ENCODE measurements around the gene ATP13A2.

Gene ATP13A2

DNA sequence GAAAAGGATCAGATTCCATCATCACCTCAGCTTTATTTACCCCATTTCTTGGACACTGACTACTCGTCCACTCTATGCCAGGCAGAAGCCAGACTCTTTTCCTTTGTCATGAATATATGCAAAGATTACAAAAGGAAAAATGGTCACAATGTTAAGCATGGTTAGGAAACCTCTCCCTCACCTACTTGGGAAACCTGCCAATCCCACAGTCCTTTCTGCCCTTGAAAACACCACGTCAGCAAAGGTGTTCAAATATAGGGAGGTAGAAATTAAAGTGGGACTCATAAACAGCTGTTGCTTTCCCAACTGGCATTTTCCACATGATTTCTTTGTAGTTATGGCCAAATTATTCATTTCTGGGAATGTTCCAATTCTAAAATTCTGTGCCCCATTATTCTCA lies 16.2 kb upstream of the ATP13A2 start:
- DNase-seq = no peak

DNA sequence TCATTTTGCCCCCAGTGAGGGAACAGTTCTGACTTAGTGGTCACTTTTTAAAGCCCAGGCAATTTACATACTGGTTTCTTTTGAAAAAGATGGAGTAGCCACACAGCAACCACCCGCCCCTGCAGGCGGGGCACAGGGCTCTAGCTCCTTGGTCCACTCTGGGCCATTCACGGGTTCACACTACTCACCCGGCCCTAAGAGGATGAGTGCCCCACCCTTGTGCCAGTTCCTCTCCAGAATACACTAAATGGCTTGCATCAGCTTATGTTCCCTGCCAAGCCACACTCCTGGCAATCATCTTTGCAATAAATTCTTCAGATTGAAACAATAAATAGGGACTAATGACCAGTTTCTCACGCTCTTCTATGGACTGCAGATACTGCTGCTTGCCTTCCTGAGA lies 15.7 kb upstream of the ATP13A2 start:
- DNase-seq = no peak

DNA sequence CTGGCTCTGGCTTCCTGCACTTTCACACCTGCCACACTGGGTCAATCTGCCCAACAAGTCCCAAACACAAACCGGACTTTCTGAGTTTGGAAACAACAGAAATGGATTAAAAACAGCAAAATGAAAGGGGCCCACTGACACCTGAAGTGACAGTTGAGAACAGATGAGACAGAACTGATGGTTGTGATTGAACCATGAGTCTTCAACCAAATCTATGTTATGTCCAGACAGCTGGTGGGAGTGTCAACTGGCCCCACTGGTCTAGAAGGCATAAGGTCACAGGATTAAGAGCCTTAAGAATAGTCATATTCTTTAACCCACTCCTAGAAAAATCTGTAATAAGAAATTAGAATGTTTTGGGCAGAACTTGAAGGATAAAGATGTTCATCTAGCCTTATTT lies 13.0 kb upstream of the ATP13A2 start:
- no peak for DNase-seq

DNA sequence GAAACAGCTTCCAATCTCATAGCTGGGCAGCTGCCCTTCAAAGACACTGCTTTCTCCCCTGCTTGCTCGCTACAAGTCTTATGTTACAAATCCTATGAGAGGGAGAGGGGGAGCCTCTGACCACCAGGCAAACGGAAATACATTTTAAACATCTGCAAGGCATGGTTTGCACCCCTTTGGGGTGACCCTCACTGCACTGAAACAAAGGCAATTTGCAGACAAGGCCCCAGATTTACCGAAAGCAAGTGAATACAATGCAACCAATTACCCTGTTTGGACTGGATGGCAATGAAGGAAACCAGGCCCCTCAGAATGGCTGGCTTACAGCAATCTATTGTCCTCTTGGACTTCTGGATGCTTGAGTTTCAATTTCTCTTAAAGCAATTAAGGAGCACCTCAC lies 11.8 kb upstream of the ATP13A2 start:
- DNase-seq = no peak

DNA sequence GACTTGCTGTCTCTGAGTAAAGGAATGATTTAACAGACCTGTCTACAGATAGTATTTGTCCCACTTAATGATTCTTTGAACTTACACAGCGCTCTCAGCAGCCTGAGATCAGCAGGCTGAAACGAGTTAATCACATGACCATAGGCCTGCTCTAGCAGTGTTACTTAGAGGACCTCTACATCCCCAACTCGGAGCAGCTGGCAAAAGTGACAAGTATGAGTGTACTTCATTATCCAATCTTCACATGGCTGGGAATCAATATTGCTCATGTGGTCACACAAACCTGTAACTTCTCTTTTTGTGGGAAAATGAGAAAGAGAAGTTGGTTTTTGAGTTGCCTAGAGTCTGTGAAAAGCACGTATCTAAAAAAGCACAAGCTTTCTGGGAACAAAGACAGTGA lies 11.4 kb upstream of the ATP13A2 start:
- DNase-seq = no peak

DNA sequence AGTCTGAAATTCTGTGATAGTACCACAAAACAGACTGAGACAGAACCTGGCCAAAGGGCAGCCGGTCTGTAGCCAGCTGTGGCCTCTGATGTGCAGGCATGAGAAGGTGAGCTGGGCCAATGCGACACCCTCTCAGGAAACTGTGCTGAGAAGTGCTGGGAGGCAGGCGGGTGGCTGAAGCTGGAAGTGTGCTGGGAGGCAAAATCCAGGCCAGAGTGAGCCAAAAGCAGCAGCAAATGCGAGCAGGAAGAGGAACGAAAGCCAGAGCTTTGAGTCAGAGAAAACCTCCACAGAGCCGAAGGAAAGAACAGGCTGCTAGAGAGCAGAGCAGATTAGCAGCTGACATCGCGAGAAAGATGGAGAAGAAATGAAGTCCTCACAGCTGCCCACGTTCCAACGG lies 10.2 kb upstream of the ATP13A2 start:
- no peak for DNase-seq

DNA sequence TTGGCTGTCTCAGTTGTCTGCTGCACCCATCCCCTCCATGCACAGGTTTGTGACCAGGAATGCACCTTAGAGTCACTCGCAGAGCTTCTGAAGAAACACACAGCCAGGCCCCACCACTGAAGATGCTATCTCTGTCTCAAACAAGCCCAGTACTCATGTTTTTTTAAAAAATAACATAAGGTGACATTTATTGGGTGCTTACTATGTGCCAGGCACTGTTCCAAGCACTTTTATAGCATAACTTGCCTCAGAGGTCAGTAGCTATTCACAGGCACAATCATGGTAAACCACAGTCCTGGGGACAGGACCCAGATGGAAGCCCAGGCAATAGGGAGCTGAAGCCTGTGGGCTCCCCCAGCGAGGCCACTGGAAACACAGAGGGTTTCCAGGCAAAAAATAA lies 8.8 kb upstream of the ATP13A2 start:
- DNase-seq = no peak

DNA sequence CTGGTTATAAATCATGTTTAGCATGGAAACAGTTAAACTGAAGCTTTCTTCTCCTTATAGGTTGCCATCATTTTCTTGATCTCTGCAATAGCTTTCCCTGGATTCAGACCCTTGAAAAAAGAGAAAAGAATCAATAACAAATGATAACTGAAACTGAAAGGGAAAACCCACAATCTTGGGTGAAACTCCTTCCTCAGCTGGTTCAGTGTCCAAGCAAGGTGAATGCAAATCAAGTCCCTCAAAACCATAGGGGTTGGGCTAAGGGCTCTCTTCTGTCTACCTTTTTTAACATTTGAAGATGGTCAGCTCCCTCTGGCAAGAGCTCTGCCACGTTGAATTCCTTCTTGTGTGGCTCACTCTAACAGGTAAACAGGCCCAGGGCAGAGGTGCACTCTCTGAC lies 7.1 kb upstream of the ATP13A2 start:
- no peak for DNase-seq

DNA sequence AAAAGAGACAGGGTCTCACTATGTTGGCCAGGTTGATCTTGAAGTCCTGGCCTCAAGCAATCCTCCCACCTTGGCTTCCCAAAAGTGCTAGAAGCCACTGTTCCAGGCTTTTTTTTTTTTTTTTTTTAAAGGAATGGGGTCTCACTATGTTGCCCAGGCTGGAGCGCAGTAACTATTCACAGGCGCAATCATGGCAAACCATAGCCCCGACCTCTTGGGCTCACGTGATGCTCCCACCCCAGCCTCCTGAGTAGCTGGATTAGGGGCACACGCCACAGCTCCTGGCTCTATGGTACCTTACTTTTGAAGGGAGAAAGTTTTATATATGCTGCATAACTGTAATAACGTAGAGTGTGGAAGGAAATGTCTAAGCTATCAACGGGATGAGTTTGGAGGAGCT lies 5.7 kb upstream of the ATP13A2 start:
- no peak for DNase-seq

DNA sequence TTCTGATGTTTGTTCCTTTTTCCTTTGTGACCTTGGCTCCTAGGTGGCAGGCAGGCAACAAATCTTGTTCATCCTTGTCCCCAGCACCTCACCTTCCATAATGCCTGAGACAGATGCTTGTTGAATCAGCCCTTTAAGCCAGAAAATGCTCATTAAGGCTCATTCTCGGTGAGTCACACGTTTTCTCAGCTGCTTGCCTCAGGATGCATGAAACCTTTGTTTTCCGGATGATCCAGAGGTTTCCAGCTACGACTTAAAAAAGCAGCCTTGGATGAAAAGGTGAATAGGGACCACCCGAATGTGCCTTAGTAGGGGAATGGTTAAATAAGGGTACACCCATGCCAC lies 4.6 kb upstream of the ATP13A2 start:
- no peak for DNase-seq

DNA sequence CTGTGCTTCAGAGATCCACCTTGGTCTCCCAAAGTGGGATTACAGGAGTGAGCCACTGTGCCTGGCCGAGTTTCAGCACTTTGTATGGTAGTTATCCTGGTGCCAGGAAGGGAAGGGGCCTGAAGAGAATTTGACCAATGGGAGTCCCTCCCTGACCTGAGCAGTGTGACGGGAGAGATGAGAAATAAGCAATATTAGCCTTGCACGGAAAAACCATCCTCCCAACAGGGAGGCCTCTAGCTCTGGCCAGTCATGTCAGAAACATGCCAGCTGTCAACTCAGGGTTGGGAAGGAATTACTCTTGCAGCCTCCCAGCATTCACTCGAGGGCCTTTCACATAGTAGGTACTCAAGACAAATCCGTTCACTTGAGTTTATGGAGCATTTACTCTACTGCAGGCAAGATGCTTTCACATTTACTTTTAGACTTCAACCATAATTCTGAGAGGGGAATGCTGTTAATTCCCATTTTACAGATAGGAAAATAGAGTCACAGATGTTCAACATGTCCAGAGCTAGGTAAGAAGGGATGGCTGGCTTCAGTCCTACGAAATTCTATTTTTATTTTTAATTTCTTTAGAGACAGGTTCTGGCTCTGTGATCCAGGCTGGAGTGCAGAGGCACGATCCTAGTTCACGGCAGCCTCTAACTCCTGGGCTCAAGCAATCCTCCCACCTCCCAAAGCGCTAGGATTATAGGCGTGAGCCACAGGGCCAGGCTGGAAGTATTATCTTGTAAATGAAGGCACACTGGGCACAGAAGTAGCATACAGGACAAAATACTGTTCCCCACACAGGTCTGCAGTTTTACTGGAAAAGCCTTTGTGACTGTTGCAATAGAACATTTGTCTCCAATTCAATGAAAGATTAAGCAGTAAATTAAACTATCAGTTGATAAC lies 3.2 kb upstream of the ATP13A2 start:
- no peak for DNase-seq

DNA sequence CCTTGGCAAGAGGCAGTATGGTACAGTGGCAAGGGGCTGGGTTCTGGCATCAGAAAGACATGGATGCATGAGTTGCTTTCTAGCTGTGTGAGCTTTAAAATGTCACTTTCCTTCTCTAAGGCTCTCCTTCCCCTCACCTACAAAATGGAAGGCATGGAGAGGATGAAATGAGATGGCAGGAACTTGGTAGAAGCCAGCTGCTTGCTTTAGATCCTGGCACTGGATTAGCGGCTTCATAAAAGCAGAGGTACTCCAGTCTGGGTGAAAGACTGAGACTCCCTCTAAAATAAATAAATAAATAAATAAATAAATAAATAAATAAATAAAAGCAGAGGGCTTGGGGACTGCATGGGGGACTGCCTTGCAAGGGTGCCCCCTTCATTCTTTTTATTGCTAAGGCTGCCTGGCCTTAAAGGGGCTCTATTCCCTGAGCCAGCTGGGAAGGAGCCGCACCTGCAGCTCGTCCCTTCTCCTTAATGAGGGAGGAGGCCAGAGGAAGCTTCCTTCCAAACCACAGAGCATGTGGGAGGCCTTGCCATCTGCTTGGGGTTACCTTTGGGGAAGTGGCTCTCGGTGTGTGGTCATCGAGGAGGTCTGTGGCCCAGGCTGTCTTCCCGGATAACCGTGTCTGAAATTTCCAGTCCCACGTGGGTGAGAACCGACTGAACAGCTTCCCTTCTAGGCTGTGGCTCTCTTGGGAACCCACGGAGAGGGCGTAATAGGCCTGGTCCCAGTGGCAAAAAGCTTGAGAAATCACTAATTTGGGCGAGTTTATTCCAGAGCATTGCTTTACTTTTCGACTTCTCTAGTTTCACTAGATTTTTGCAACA lies 2.0 kb upstream of the ATP13A2 start:
- no peak for DNase-seq

DNA sequence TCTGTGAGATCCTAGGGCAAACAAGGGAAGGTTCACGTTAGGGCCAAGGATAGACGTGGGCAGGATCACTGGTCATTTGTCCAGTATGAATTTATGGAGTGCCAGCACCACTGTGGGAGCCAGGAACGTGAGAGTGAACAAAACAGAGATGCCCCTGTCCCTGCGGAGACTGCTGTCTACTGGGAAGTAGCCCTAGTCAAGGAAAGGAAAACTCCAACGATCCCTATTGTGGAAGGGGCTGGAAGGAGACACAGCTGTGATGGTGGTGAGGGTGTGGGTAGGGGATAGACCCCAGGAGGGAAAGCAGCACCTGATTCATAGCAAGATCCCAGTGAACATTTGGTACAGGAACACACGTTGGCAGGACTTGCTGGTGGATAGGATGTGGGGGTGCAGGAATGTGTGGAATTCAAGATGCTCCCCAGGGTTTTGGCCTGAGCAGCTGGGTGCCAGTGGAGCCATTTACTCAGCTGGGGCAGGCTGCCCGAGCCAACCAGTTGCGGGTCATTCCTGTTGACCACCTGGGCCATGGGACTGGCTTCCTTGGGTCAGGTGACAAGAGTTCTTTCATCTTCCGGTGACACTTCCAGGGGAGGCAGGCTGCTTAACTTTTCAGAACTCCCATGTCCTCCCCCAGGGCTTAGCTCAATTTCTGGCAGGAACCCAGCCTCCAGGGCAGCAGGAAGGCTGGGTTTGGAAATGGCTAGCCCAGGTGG lies 1.2 kb upstream of the ATP13A2 start:
- no peak for DNase-seq

DNA sequence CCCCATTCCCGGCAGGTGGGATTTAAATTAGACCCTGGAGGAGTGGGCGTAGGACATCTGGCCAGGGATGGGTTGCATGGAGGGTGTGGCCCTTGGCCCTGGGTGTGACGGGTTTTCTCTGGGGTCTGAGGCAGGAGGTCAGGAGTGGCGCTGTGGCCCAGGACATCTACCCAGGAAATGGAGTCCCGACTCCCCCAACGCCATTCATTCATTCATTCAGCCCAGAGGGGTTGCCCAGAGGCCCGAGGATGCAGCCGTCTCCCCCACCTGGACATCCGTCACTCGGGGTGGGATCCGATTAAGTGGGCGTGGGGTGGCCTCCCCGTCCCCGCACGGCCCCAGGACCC lies 663 bp downstream of the ATP13A2 start:
- no peak for DNase-seq

DNA sequence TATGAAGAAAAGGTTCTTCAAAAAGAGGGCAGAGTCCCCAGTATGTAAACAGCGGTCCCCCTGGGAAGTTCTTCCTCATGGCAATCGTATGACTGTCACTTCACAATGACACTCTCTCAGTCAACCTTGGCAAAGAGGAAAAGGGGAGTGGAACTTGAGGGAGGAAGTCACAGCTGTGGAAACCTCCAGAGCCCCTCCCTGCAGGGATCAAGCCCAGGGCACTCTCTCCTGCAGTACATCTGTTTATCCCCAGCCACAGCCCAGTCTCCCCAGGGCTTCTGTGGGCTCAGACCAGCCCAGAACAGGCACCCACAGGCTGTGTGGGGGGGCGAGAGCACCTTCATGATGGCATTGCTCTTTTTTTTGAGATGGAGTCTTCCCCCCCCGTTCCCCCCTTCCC lies 2.0 kb downstream of the ATP13A2 start:
- DNase-seq = no peak

DNA sequence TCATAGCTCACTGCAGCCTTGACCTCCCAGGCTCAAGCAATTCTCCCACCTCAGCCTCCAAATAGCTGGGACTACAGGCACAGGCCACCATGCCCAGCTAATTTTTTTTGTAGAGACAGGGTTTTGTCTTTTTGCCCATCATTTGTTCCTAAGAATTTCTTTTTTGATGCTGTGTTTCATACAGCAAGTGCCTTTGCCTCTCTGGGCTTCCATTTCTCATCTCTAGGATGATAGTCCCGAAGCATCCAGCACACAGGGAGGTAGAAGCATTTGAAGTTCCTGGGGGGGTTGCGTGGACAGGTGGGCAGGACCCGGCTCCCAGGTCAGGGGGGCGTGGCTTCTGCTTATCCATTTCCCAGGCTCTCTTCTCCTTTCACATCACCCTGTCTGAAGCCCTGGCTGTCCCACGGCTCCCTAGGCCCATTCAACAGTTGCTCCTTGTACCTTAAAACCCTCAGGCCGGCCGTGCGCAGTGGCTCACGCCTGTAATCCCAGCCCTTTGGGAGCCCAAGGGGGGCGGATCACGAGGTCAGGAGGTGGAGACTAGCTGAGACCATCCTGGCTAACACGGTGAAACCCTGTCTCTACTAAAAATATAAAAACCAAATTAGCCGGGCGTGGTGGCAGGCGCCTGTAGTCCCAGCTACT lies 3.4 kb downstream of the ATP13A2 start:
- DNase-seq = no peak

DNA sequence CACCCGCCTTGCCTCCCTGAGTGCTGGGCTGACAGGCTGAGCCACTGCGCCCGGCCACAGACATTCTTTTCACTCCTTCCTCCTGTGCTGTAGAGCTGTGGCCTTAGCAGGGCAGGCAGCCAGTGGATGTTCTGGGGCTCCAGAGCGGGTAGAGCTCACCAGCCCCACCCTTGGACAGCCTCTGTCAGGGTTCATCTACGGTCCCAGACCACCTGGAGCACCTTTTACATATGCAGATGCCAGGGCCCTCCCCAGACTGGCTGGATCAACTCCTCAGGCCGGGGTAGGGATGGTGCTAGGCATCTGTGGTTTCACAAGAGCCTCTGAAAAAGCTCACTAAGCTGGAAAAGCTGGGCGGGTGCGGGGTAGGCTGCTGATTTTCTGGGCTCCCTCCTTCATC lies 4.6 kb downstream of the ATP13A2 start:
- no peak for DNase-seq

DNA sequence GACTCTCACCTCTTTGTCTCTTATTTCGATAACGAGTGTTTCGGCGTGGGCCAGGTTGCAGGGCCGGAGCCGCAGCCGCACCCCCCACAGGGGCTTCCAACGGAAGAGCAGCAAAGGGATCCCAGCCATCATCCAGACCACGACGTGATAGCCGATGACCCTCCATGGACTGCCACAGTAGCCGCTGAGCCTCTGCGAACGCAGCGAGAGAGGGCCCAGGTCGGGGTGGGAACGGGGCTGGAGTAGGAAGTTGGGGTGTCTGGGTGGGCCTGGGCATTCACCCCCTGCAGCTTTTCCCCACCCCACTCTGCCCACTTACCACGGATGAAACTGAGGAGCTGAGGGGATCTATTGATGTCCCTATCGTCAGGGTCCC lies 6.4 kb downstream of the ATP13A2 start:
- DNase-seq = no peak

DNA sequence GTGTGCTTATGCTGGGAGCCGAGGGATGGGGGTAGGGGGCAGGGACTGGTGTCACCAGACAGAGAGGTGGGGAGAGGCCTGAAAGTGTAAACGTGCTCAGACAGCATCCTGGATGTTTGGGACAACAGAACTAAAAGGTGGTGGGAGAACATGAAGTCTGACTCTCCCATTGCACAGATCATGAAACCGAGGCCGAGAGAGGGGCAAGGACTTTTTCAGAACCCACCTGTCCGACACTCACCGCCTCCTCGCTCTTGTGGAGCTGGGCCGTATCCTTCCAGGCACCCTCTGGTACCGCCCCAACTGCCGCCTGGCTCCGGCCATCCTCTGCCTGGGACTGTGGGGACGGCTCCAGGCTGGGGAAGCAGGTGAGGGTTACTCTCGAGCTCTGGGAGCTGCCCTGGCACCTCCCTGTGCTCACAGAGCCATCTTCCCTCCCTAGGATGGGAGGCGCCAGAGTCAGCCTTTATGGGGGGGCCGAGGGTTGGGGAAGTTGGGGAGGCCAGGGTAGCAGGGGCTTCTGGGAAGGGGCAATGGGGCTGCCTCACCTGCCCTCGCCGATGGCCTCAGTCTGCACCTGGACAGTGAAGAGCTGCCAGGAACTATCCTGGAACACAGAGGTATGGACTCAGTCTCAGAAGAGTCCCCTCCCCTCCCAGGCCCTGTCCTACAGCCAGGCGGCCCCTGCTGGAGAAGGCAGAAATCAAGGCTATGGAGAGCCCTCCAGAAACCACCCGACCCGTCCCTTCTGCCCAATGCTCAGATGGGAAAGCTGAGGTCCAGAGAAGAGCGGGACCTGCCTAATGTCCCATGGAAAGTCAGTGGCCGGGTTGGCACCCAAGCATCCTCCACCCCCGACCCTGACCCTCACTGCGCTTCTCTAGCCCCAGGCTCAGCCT lies 7.0 kb downstream of the ATP13A2 start:
- no peak for DNase-seq

DNA sequence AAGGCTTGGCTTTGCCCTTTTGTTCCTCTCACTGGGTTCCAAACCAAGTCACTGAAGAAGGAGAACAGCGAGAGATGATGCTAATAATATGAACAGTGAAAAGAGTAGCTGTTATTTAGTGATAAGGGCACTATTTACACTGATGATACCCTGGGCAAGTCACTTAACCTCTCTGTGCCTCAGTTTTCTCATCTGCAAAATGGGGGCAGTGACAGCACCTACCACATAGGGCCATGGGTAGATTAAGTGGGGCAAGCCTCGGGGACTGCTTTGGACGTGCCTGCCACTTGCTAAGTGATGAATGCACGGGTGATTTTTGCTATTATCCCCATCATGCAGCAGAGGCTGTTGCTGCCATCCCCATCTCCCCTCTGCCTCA lies 9.2 kb downstream of the ATP13A2 start:
- DNase-seq = no peak

DNA sequence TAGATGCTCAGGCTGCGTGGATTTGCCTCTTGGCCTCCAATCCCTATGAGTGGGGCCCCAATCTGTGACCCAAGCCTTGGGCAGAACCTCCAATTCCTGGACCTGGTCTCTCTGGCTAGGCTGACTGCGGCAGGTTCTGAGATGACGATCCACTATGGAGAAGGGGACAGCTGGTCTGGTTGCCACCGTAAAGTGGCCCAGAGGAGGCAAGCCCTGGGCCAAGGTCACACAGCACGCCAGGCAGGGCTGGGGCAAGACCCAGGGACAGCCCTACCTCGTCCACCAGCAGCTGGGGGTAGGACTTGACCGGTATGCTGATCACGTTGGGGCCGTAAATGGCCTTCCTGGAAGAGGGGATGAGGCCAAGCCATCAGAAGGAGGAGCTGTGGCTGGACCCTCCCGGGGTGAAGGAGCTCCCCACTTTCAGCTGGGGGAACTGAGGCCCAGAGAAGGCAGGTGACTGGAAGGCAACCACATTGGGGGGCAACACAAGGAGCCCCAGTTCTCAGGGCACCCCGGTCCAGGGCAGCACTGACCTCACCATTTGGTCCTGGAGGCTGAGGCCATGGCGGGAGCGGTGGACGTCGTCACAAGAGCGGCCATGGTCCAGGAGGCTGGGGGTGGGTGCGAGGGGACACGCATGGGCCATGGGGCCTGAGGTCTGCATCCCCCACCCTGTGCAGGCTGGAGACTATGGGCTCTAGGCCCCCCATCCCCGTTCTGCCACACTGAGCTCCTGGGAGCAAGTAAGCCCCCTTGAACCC lies 9.8 kb downstream of the ATP13A2 start:
- no peak for DNase-seq

DNA sequence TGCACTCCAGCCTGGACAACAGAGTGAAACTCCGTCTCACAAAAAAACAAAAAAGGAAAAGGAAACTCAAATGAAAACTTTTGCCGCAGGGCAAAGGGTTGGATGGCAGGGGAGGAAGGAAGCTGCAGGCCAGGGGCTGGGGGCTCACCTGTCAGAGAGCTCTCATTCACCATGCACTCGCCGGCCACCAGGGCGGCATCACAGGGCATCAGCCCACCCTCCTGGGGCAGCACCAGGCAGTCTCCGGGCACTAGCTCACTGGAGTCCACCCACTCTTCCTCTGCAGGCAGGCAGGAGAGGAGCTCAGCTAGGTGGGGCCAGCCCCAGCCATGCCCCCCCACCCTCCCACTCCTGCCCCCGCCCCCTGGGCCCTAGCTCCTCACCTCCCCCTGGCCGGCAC lies 11.9 kb downstream of the ATP13A2 start:
- DNase-seq = no peak

All from stimulated activated CD4-positive, alpha-beta T cell treated with anti-CD3 and anti-CD28 coated beads, Interleukin-15, amount 100 ng/mL, for 24 hours (primary cell).